CD4-positive, alpha-beta T cell (primary cell): ENCODE results near the gene ABCB11. TPM values are rescaled to one million over a fixed set of nuclear protein-coding genes. Genes with fewer than 3 reads are reported as not detected.
"Not testable (repeated sequence)": the region's sequence is repeated elsewhere in the genome, so short reads cannot be mapped to it uniquely, and the experiment has no call there.

ENCODE experiments used
- ATAC-seq: fragments of 200-7000 bp; cut with Tn5 transposase; one replicate; pipeline ENCODE4 v1.10.0; 2022; ENCODE audit warnings: mild to moderate bottlenecking; ENCODE audit not compliant: poor library complexity
- CTCF ChIA-PET: fragments of 350-600 bp; sonication (Branson Sonifier 250); formaldehyde crosslinking; loops from one replicate; lab custom pipeline; 2021; ENCODE audit warnings: antibody characterized with exemption, inconsistent platforms; lab: Charles Lee
- POLR2A ChIA-PET: fragments of 350-600 bp; sonication (Branson Sonifier 250); formaldehyde crosslinking; loops from one replicate; lab custom pipeline; 2021; ENCODE audit warnings: antibody characterized with exemption, inconsistent platforms; lab: Charles Lee
- DNase-seq, 14 experiments: peaks; one replicate each; pipeline ENCODE4 v3.0.0-alpha.2; 2013 to 2020; ENCODE audit warnings: mixed read lengths in 2 of 14
- H3K27ac ChIP-seq, 2 donors: one replicate each; pipeline versions ENCODE4 v1.5.1 to v1.7.0; 2013; ENCODE audit warnings: low read length in 2 of 2, low read depth in 1 of 2, mild to moderate bottlenecking in 1 of 2
- H3K27me3 ChIP-seq, 2 experiments: 1 replicate in 1 of 2; 2 replicates in 1 of 2; pipeline versions ENCODE4 v1.6.1 to v1.7.0; 2013; ENCODE audit warnings: low read length in 2 of 2, control low read depth in 1 of 2, mild to moderate bottlenecking in 1 of 2, moderate library complexity in 1 of 2; ENCODE audit not compliant: insufficient read depth in 2 of 2, control insufficient read depth in 1 of 2
- H3K36me3 ChIP-seq: one replicate; pipeline ENCODE4 v1.6.1; 2013; ENCODE audit warnings: low read length, control low read depth; ENCODE audit not compliant: insufficient read depth
- H3K4me1 ChIP-seq: one replicate; pipeline ENCODE4 v1.6.1; 2013; ENCODE audit warnings: low read length, control low read depth; ENCODE audit not compliant: insufficient read depth
- H3K4me3 ChIP-seq: one replicate; pipeline ENCODE4 v1.5.1; 2013; ENCODE audit warnings: mild to moderate bottlenecking, low read length, moderate library complexity
- H3K9me3 ChIP-seq, 2 experiments: 1 replicate in 1 of 2; 2 replicates in 1 of 2; pipeline versions ENCODE4 v1.6.1 to v1.7.0; 2013; ENCODE audit warnings: low read length in 2 of 2, mild to moderate bottlenecking in 2 of 2, control low read depth in 1 of 2, moderate library complexity in 1 of 2; ENCODE audit not compliant: control insufficient read depth in 1 of 2, insufficient read depth in 1 of 2
- H3K27ac Mint-ChIP-seq: one replicate; pipeline ENCODE4 v1.8.0; 2020; ENCODE audit warnings: mixed read lengths
- H3K27me3 Mint-ChIP-seq: one replicate; pipeline ENCODE4 v1.8.0; 2021; ENCODE audit warnings: mixed read lengths
- H3K36me3 Mint-ChIP-seq: one replicate; pipeline ENCODE4 v1.8.0; 2021; ENCODE audit warnings: low read depth, mixed read lengths
- H3K4me1 Mint-ChIP-seq: one replicate; pipeline ENCODE4 v1.8.0; 2021; ENCODE audit warnings: low read depth, mixed read lengths
- H3K4me3 Mint-ChIP-seq: one replicate; pipeline ENCODE4 v1.8.0; 2020; ENCODE audit warnings: mild to moderate bottlenecking, mixed read lengths
- H3K9me3 Mint-ChIP-seq: one replicate; pipeline ENCODE4 v1.8.0; 2020; ENCODE audit warnings: mixed read lengths
- CTCF ChIP-seq: fragments of 200-600 bp; IDR thresholded peaks from one replicate; pipeline ENCODE4 v1.8.0; 2022; ENCODE audit warnings: antibody characterized with exemption, mild to moderate bottlenecking
- intact Hi-C, 2 experiments: fragments of 100-400 bp; cut with DNase I in 1 of 2; cut with micrococcal nuclease in 1 of 2; formaldehyde crosslinking; loops; one replicate each; pipeline versions ENCODE4 v1.15.1 to v1.9.0; 2023 to 2025; cut with DNase I, micrococcal nuclease
- total RNA-seq, 174 experiments: library from RNA in 2 of 174; stranded (reverse) in 2 of 174; gene quantifications; one replicate each; pipeline ENCODE4 v1.2.3 and lab custom pipeline; 2021 to 2026

The ABCB11 gene
- total RNA-seq, 2 experiments from 2014 or later: not detected

GRCh38 chr2:169066897-169067296 is 35.8 kb upstream of the ABCB11 start:
- DNase-seq: no peak
- Mint-ChIP-seq H3K27me3 (no peaks in the 10 kb centered on the region), H3K36me3 (no peaks in the 10 kb centered on the region), H3K4me1 (no peaks in the 10 kb centered on the region), H3K4me3 (no peak overlapping the region), H3K27ac (no peak overlapping the region), H3K9me3 (no peaks in the 10 kb centered on the region)
- Histone ChIP-seq H3K4me3 (no peak overlapping the region), H3K4me1 (no peaks in the 10 kb centered on the region), H3K27me3 (no peaks in the 10 kb centered on the region), H3K36me3 (no peaks in the 10 kb centered on the region), H3K9me3 (no peaks in the 10 kb centered on the region), H3K27ac (no peak overlapping the region)
- TF ChIP-seq CTCF: no peak
- ChIA-PET CTCF (no interaction called here), POLR2A (no interaction called here)
- ATAC-seq: no peak
- intact Hi-C loops: no loop called here

- Mint-ChIP-seq H3K36me3 (no peaks in the 10 kb centered on the region), H3K27me3 (no peaks in the 10 kb centered on the region), H3K9me3 (no peaks in the 10 kb centered on the region), H3K27ac (no peak overlapping the region), H3K4me3 (no peak overlapping the region), H3K4me1 (no peaks in the 10 kb centered on the region)
- ChIA-PET POLR2A (no interaction called here), CTCF (no interaction called here)
- Histone ChIP-seq H3K27ac (no peak overlapping the region), H3K4me3 (no peak overlapping the region), H3K27me3 (no peaks in the 10 kb centered on the region), H3K4me1 (no peaks in the 10 kb centered on the region), H3K36me3 (no peaks in the 10 kb centered on the region), H3K9me3 (no peaks in the 10 kb centered on the region)
- ATAC-seq (no peak), DNase-seq (no peak)
- TF ChIP-seq CTCF: no peak
- intact Hi-C loops: no loop called here
Observed at GRCh38 chr2:169065864-169066517, 34.9 kb upstream of the ABCB11 start.

- ATAC-seq: no peak
- H3K9me3 ChIP-seq: no peaks in the 10 kb centered on the region
- no peaks in the 10 kb centered on the region for H3K4me1 ChIP-seq
- Mint-ChIP-seq H3K27me3 (no peaks in the 10 kb centered on the region), H3K4me1 (no peaks in the 10 kb centered on the region), H3K4me3 (no peak overlapping the region), H3K36me3 (no peaks in the 10 kb centered on the region), H3K27ac (no peak overlapping the region), H3K9me3 (no peaks in the 10 kb centered on the region)
- DNase-seq: no peak
- intact Hi-C loops: no loop called here
- H3K4me3 ChIP-seq: no peak overlapping the region
- H3K27me3 ChIP-seq: no peaks in the 10 kb centered on the region
- CTCF ChIA-PET: no interaction called here
- no peak overlapping the region for H3K27ac ChIP-seq
- TF ChIP-seq CTCF: no peak
- no peaks in the 10 kb centered on the region for H3K36me3 ChIP-seq
- POLR2A ChIA-PET: no interaction called here
Observed at GRCh38 chr2:169065422-169065821, 34.3 kb upstream of the ABCB11 start.

GRCh38 chr2:169064199-169064598 is 33.1 kb upstream of the ABCB11 start:
- H3K27ac ChIP-seq, H3K36me3 Mint-ChIP-seq, H3K9me3 ChIP-seq, H3K4me1 ChIP-seq, POLR2A ChIA-PET, H3K4me1 Mint-ChIP-seq, H3K9me3 Mint-ChIP-seq, H3K36me3 ChIP-seq, H3K27me3 ChIP-seq, H3K27ac Mint-ChIP-seq, DNase-seq, H3K4me3 ChIP-seq, H3K4me3 Mint-ChIP-seq, H3K27me3 Mint-ChIP-seq, ATAC-seq, intact Hi-C loops, CTCF ChIA-PET: not testable (repeated sequence)

- H3K4me1 Mint-ChIP-seq, CTCF ChIA-PET, DNase-seq, H3K4me3 ChIP-seq, H3K36me3 ChIP-seq, H3K4me1 ChIP-seq, H3K27me3 ChIP-seq, H3K27ac Mint-ChIP-seq, H3K27ac ChIP-seq, POLR2A ChIA-PET, ATAC-seq, H3K4me3 Mint-ChIP-seq, H3K27me3 Mint-ChIP-seq, intact Hi-C loops: not testable (repeated sequence)
- H3K36me3 Mint-ChIP-seq: peaks cover 12% of the 10 kb centered on the region
- peaks cover 17% of the 10 kb centered on the region for H3K9me3 Mint-ChIP-seq
- peaks cover 14 to 21% of the 10 kb centered on the region in 2 experiments for H3K9me3 ChIP-seq
Observed at GRCh38 chr2:169054575-169054974, 23.5 kb upstream of the ABCB11 start.
